Measurements from ENCODE around the gene KLHDC7B.
A peak's percentile ranks its signal among the peaks of the same experiment; 100 is the strongest.
"Not testable (repeated sequence)": the region's sequence is repeated elsewhere in the genome, so short reads cannot be mapped to it uniquely, and the experiment has no call there.

Gene KLHDC7B

GRCh38 chr22:50529416-50529896, 16.2 kb upstream of the KLHDC7B start:
- no peak for DNase-seq (ENCODE audit: low read depth in 2 of 2)

GRCh38 chr22:50529897-50530579, 15.7 kb upstream of the KLHDC7B start, which contains the start of gene TYMP:
Gene TYMP, minus strand, starts transcription at chr22:50530012. Its CDS starts 303 bp downstream, at chr22:50529709.
- no peak for DNase-seq (ENCODE audit: low read depth in 2 of 2)

GRCh38 chr22:50530580-50530876, 15.2 kb upstream of the KLHDC7B start:
- DNase-seq (ENCODE audit: low read depth in 2 of 2) = no peak

GRCh38 chr22:50530877-50531545, 14.7 kb upstream of the KLHDC7B start:
- DNase-seq (ENCODE audit: low read depth in 2 of 2) = no peak

- DNase-seq (ENCODE audit: low read depth in 2 of 2) = no peak
These were observed 14.1 kb upstream of the KLHDC7B start for GRCh38 chr22:50531546-50531961.

DNA sequence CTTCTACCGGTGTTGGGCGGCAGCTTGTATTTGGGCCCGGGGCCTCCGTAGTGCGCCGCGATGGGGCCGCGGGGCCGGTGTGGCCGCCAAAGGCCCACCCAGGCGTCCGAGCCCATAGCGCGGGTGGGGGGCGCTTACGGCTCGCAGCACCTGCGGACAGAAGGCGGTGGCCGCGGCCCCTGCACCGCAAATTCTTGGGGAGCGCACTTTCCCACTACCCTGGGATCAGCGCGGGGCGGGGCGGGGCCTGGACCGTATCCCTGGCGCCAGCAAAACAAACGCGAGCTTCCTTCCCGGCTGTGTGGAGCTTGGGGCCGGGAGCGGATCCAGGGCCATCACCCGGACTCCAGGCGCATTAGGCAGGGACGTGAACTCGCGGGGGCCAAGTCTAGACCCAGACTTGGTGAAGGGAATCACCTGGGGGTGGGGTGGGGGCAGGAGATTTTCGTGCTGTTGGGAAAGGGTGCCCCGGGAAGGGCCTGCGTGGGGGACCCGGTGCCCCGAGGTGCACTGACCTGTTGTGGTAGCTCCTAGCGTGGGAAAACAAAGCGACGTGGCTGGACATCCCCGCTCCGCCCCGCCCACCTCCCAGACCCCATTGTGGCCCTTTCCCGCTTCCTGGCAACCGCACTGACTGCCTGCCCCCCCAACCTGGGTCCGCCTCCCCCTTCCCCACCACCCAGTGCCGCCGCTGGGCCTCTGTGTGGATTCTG, 13.6 kb upstream of the KLHDC7B start:
- DNase-seq (ENCODE audit: low read depth in 2 of 2) = no peak

- DNase-seq (ENCODE audit: low read depth in 2 of 2) = no peak
These were observed 12.6 kb upstream of the KLHDC7B start for GRCh38 chr22:50532824-50533796.

DNA sequence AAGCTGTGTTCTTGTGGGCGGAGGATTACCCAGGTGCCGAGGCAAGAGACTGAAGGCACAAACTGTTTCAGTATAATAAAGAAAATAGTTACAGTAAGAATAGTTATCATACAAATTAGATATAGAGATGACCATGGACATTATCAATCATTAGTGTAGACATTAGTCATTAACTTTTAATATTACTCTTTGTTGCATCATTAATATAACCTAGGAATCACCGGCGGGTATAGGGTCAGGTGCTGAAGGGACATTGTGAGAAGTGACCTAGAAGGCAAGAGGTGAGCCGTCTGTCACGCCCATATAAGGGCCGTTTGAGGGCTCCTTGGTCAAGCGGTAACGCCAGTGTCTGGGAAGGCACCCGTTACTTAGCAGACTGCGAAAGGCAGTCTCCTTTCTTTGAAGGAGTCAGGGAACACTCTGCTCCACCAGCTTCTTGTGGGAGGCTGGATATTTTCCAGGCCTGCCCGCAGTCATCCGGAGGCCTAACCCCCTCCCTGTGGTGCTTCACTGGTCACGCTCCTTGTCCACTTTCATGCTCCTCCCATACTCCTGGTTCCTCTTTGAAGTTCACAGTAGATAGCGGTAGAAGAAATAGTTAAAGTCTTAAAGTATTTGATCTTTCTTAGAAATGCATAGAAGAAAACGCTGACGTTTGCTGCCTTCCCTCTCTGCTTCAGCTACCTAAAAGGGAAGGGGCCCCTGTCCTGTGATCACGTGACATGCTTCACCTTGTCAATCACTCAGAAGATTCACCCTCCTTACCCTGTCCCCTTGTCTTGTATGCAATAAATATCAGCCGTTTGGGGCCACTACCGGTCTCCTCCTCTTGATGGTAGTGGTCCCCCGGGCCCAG, 11.6 kb upstream of the KLHDC7B start:
- DNase-seq (ENCODE audit: low read depth in 2 of 2) = not testable (repeated sequence)

DNA sequence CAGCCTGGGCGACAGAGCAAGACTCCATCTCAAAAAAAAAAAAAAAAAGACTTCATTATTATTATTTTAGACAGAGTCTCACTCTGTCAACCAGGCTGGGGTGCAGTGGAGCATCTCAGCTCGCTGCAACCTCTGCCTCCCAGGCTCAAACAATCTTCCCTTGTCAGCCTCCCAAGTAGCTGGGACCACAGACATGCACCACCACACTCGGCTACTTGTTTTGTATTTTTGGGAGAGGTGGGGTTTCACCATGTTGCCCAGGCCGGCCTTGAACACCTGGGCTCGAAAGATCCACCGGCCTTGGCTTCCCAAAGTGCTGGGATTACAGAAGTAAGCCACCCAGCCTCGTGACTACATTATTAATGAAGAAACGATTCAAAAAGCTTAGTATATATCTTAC, 10.6 kb upstream of the KLHDC7B start:
- no peak for DNase-seq (ENCODE audit: low read depth in 2 of 2)

DNA sequence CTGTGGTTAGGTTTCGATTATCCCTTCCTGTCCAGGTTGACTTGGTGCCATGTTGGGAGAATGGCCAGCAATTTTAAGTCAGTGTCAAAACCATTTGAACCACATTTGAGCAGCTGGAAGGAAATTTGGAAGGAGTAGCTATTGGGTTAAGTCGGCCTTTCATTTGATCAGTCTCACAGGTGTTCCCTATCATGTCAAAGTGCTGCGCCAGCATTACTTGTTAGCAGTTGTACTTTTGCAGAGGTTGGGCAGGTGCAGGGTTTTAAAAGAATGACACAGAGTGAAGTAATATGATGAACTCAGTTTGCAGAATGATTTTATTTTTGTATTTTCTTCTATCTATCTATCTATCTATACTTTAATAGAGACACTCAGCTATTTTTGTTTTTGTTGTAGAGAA, 9.5 kb upstream of the KLHDC7B start:
- no peak for DNase-seq (ENCODE audit: low read depth in 2 of 2)

DNA sequence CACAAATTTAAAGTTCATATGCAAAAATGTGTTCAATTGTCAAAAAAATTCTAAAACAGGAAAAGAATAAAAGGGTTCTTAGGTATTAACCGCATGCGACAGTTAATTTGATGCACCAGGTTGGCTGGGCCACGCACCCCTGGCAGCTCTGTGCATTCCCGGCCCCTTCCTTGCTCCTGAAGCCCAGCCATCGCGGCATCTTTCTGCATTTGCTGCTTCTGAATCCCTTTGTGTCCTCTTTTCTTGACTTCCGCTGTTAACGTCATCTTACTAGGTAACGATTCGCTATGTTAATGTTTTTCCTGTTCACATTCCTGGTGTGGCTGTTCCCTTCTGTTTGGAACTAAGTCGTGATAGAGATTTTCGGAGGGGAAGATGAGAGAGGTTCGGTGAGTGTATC, 7.9 kb upstream of the KLHDC7B start:
- no peak for DNase-seq (ENCODE audit: low read depth in 2 of 2)

- DNase-seq (ENCODE audit: low read depth in 2 of 2) = no peak
These were observed 5.3 kb upstream of the KLHDC7B start for GRCh38 chr22:50540381-50540780.

DNA sequence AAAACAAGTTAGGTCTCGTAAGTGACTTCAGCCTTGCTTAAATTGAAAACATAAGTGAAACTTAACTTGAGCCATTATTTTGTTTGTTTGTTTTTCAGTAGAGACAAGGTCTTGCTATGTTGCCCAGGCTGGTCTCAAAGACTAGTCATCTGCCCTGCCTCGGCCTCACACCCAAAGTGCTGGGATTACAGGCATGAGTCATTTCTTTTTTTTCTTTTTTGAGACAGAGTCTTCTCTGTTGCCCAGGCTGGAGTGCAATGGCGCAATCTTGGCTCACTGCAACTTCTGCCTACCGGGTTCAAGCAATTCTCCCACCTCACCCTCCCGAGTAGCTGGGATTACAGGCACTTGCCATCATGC, 4.1 kb upstream of the KLHDC7B start:
- peak in 1 of 2 experiments; percentile 42 for DNase-seq (ENCODE audit: low read depth in 2 of 2)

DNA sequence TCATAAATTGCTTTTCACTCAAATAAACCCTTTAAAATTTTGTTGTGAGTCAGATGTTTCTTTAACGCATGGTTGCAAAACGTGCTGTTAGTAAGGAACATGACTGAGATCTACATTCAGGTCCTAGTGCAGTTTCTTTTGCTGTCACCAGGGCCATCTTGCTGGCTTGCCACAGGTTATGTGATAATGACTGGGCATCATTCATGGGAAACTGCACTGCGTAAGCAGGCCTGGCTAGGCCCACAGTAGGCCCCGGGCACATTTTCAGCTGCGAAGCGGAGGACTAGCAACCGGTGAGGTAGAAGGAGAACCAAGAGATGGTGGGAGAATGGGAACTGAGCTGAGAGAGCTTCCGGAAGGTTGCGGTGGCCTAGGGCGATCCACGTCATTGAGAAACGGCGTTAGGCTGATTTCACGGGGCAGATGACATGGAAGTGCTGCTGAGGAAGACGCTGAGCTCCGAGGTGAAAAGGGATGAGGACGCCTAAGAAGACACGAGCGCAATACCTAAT, 3.2 kb upstream of the KLHDC7B start:
- DNase-seq (ENCODE audit: low read depth in 2 of 2) = no peak

GRCh38 chr22:50544078-50544745, 1.5 kb upstream of the KLHDC7B start:
- DNase-seq (ENCODE audit: low read depth in 2 of 2) = no peak

- no peak for DNase-seq (ENCODE audit: low read depth in 2 of 2)
These were observed 899 bp upstream of the KLHDC7B start for GRCh38 chr22:50544746-50545253.

DNA sequence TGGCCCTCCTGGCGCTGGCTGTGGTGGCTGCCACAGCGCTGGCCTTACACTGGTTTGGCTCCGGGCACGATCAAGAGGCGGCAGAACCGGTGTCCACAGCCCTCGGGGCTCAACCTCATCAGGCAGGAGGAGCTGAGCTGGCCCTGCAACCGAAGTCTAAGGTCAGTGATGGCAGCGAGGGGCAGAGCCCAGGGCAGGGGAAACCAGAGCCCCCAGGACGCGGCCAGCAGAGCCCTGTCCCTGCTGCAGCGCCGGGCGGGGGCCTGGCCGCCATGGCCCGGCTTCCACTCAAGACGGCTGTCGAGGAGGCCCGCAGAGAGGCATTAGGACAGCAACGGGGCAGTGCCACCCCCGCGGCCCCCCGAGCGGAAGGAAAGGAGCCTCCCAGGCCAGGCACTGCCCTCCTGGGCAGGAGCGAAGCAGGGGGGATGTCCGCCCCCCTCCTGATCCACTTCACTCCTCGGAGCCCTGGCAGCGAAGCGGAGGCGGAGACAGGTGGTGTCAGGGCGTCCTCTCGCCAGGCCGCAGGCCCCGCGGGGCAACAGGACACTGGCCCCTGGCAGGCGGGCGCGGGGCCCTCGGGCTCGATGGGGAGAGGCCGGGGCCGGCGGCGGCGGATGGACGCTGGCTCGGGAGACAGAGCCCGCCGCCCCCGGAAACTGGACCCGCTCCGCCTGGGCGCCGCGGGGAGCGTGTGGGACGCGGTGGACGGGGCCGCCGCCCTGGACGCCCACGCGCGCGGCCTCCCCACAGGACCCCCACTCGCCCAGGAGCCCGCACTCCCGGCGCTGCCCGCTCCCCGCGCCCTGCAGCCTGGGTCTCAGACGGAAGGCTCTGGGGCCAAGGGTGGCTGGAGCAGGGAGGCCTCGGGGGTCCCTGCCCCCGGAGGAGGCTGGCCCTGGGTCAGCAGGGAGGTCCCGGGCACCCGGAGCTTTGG, 895 bp downstream of the KLHDC7B start:
- DNase-seq (ENCODE audit: low read depth in 2 of 2) = no peak

GRCh38 chr22:50547263-50547985, 1.7 kb downstream of the KLHDC7B start:
- no peak for DNase-seq (ENCODE audit: low read depth in 2 of 2)

Measured in fibroblast of skin of left biceps (primary cell).